Measurements from ENCODE around the gene HIGD1A.

Gene HIGD1A

DNA sequence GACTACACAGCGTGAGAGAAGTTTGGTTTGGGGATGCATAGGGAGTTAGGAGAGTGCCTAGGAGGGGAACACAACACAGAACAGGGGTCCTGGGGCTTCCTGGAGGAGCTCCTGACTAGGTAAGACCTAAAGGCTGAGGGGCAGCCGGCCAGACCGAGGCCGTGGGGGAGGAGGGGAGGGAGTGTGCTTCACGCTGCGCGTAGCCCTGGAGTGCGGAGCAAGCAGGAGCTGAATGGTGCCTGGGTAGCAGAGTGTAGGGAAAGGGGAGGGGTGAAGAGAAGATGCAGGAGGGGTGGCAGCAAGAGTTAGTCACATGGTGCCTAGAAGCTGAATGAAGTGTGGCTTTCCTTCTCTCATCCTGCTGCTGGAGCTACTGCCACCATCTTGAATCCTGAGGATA, 69.3 kb downstream of the HIGD1A start:
- WGBS, 2 experiments (ENCODE audit: insufficient coverage in 2 of 2): 68 to 73% methylated on average over 8 of the region's 8 CpGs

DNA sequence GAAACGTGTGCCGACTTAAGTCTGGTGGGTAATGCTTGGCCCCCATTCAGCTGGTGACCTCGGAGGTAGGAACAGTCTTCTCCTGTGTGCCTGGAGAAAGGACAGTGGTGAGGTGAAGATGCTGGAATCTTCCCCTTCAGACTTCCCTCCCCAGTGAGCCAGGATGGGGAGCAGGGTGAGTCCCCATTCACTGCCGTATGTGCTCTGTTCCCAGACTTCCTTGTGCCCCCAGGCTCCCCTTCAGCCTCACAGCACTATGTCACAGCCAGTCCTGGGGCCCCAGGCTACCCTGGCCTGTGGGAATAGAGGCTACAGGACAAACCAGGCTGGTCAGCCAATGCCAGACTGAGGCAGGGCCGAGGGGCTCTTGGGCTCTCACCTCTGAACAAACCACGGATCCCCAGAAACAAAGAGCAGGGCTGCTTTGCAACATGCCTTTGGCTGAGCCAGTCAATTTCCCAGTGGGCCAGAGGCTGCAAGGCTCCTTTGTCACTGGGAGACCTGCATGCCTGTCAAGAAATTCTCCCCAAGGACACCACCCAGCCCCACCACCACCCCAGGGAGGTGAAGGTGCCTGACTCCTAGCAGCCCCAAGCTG, 69.9 kb downstream of the HIGD1A start:
- Histone ChIP-seq H3K4me3 (ENCODE audit: extremely low read depth, insufficient read depth, low read length, poor library complexity, severe bottlenecking) (no peak overlapping the region), H3K4me1 (ENCODE audit: control insufficient read depth, insufficient read depth, low read length, poor library complexity, severe bottlenecking) (peaks cover 6% of the 10 kb centered on the region), H3K9me3 (ENCODE audit: control insufficient read depth, low read length) (no peaks in the 10 kb centered on the region), H3K27ac (ENCODE audit: low read depth, low read length, severe bottlenecking) (no peak overlapping the region), H3K36me3 (ENCODE audit: control insufficient read depth, insufficient read depth, low read length) (no peaks in the 10 kb centered on the region)
- 79 to 85% methylated on average over 3 to 5 of the region's 6 CpGs for WGBS, 2 experiments (ENCODE audit: insufficient coverage in 2 of 2)

More for the DNA sequence above, 69.3 kb downstream of the HIGD1A start:
- H3K36me3 ChIP-seq (ENCODE audit: control insufficient read depth, insufficient read depth, low read length): no peaks in the 10 kb centered on the region
- no peak overlapping the region for H3K4me3 ChIP-seq (ENCODE audit: extremely low read depth, insufficient read depth, low read length, poor library complexity, severe bottlenecking)
- no peak overlapping the region for H3K27ac ChIP-seq (ENCODE audit: low read depth, low read length, severe bottlenecking)
- H3K9me3 ChIP-seq (ENCODE audit: control insufficient read depth, low read length): no peaks in the 10 kb centered on the region
- peaks cover 6% of the 10 kb centered on the region for H3K4me1 ChIP-seq (ENCODE audit: control insufficient read depth, insufficient read depth, low read length, poor library complexity, severe bottlenecking)

DNA sequence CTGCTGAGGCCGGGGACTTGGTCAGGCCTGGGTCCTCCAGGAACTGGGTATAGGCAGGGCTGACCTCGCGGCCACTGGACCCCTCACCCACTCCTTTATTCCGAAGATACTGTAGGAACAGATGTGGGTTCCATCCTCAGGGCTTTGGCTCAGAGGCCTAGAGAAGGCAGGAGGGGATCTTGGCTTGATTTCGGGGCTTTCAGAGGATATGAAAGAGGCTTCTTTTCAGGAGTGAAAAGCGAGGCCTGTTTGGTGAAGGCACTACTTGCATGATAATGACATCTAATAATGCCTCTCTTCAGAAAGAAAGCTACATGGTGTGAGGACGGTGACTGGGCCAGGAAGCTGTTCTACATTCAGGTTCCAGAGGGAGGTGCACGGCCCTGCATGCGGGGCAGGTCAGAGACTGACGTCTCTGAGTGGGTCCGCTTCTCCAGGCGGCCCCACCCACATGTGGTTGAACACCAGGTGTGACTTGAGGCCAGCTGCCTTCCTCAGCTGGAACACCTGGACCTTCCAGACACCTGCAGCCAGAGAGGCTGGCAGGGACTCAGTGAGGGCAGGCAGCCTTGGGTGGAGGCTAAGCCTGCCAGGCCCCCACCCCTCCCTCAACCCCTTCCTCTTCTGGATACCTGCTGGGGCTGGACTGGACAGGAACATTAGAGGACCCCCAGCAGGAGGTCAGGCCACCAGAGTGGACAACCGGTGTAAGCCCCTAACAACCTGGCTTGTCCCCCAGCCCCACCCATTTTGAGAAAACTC, 70.6 kb downstream of the HIGD1A start:
- Histone ChIP-seq H3K9me3 (ENCODE audit: control insufficient read depth, low read length) (no peaks in the 10 kb centered on the region), H3K4me3 (ENCODE audit: extremely low read depth, insufficient read depth, low read length, poor library complexity, severe bottlenecking) (no peak overlapping the region), H3K27ac (ENCODE audit: low read depth, low read length, severe bottlenecking) (no peak overlapping the region), H3K4me1 (ENCODE audit: control insufficient read depth, insufficient read depth, low read length, poor library complexity, severe bottlenecking) (peaks cover 6% of the 10 kb centered on the region), H3K36me3 (ENCODE audit: control insufficient read depth, insufficient read depth, low read length) (no peaks in the 10 kb centered on the region)
- 64 to 71% methylated on average over 7 to 11 of the region's 13 CpGs for WGBS, 2 experiments (ENCODE audit: insufficient coverage in 2 of 2)
